Ovary (tissue), 9 donors: ENCODE measurements around the gene DNAJC15. TPM values are rescaled to one million over a fixed set of nuclear protein-coding genes. Genes with fewer than 3 reads are reported as not detected.

Experiments used
- DNase-seq, 5 donors: peaks; one replicate each; pipeline ENCODE4 v3.0.0-alpha.2; 2019 to 2020
- H3K27ac ChIP-seq, 2 donors: fragments of 200-600 bp; one replicate each; pipeline versions ENCODE4 v1.5.1 to v1.8.0; 2019 to 2022
- H3K27me3 ChIP-seq: fragments of 200-600 bp; one replicate; pipeline ENCODE4 v1.8.0; 2022
- H3K36me3 ChIP-seq: fragments of 200-600 bp; sonication (generic); one replicate; pipeline ENCODE4 v1.5.1; 2019
- H3K4me1 ChIP-seq: one replicate; pipeline ENCODE4 v1.8.1; 2013; ENCODE audit warnings: mild to moderate bottlenecking, moderate library complexity; ENCODE audit not compliant: insufficient read depth
- H3K4me3 ChIP-seq: fragments of 200-600 bp; sonication (generic); one replicate; pipeline ENCODE4 v1.5.1; 2017
- H3K9me3 ChIP-seq, 2 donors: fragments of 200-600 bp in 1 of 2; sonication (generic) in 1 of 2; one replicate each; pipeline versions ENCODE4 v1.5.1 to v1.8.1; 2013 to 2019; ENCODE audit warnings: mild to moderate bottlenecking in 1 of 2, moderate library complexity in 1 of 2
- CTCF ChIP-seq, 3 donors: fragments of 450-650 bp in 2 of 3; fragments of 200-600 bp in 1 of 3; IDR thresholded peaks; one replicate each; pipeline versions ENCODE4 v1.5.1 to v1.8.0; 2016 to 2022; ENCODE audit warnings: antibody characterized with exemption in 3 of 3, mild to moderate bottlenecking in 1 of 3
- EP300 ChIP-seq: sonication (generic); formaldehyde crosslinking; IDR thresholded peaks from one replicate; pipeline ENCODE4 v1.6.1; 2017; ENCODE audit warnings: antibody characterized with exemption
- POLR2A ChIP-seq: fragments of 450-650 bp; IDR thresholded peaks from one replicate; pipeline ENCODE4 v1.6.1; 2017; ENCODE audit warnings: antibody characterized with exemption, mild to moderate bottlenecking, moderate library complexity
- WGBS, 3 donors: extraction: QIAGEN DNeasy Blood & Tissue Kit in 1 of 3; methylation state at CpG; one replicate each; pipeline versions ENCODE4 v1.1.5 to v1.1.7; 2013 to 2017; 5-methylcytosine and 5-hydroxymethylcytosine counted together
- intact Hi-C, 4 donors: fragments of 100-400 bp; cut with DNase I; formaldehyde crosslinking; loops; one replicate each; pipeline versions ENCODE4 v1.11.0 to v1.15.1; 2022 to 2023
- polyA plus RNA-seq, 2 donors: library from polyadenylated mRNA; stranded (reverse); fragments of 200-250 nt in 1 of 2; fragments of 350-450 nt in 1 of 2; fragmentation: Illumina TruSeq in 1 of 2; extraction: RNeasy Lipid Tissue Mini Kit (QIAGEN cat#74804) in 1 of 2; gene quantifications; one replicate each; pipeline ENCODE4 v1.2.3, GENCODE V29; 2013 to 2014
- total RNA-seq, 7 donors: library from RNA; depleted of rRNA in 2 of 7; stranded (reverse); fragments of >200 nt in 2 of 7; fragmentation: NEBNext Ultra II Directional in 3 of 7; extraction: Animal tissue kit (Norgen Biotek cat#: 25700) in 3 of 7; gene quantifications; one replicate each; pipeline versions ENCODE4 v1.1.0 to v1.2.4, GENCODE V29; 2016 to 2023
- donor health status: DM: no; HTN: no; CAD: no; lungs with moderate emphysema.
- donor health status: DM: no; HTN: no; CAD: no.
- donor health status: Bipolar disorder and iron deficiency.
- donor health status: DM: yes; HTN: yes; CAD: no.
- donor health status: DM: no; HTN: no; CAD: no.
- donor health status: DM: yes; HTN: yes; CAD: no.

The DNAJC15 gene
- total and polyA plus RNA-seq, 9 donors, result 0.23 to 6.2 (median 2.9) TPM

GRCh38 chr13:43000676-43001075 lies 22.7 kb upstream of the DNAJC15 start:
- Histone ChIP-seq H3K9me3 (no peaks in the 10 kb centered on the region), H3K27ac (no peak overlapping the region), H3K4me3 (no peak overlapping the region), H3K27me3 (no peaks in the 10 kb centered on the region), H3K4me1 (no peaks in the 10 kb centered on the region), H3K36me3 (no peaks in the 10 kb centered on the region)
- TF ChIP-seq EP300 (no peak), POLR2A (no peak), CTCF (IDR thresholded peaks at IDR 0.05) (no peak)
- WGBS, 3 donors, result 69 to 81% (median 70%) methylated on average over 4 of the region's 4 CpGs
- intact Hi-C loops, result no loop called here
- DNase-seq, result no peak

DNA sequence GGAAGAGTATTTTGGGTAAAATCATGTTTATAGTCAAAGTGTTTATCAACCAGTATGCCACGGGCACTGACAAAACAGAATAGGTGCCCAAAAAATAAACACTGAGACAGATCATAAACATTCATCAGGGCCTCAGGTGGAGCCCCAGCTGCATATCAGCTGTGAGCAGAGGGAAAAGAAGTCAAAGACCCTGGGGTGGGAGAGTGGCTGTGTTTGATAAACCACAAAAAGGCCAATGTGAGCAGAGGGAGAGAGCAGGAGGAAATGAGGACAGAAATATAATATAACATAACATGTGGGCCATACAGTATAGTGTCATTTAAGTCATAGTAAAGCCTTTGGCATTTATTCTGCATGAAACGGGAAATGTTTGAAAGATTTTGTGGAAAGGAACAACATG lies 21.4 kb upstream of the DNAJC15 start:
- Histone ChIP-seq H3K4me1 (no peaks in the 10 kb centered on the region), H3K36me3 (no peaks in the 10 kb centered on the region), H3K27ac (no peak overlapping the region), H3K9me3 (no peaks in the 10 kb centered on the region), H3K4me3 (no peak overlapping the region), H3K27me3 (no peaks in the 10 kb centered on the region)
- TF ChIP-seq CTCF (IDR thresholded peaks at IDR 0.05) (no peak), EP300 (no peak), POLR2A (no peak)
- intact Hi-C loops, result no loop called here
- WGBS, 3 donors, result 88 to 99% (median 90%) methylated on average over 2 of the region's 2 CpGs
- no peak for DNase-seq

GRCh38 chr13:43003010-43003409 lies 20.4 kb upstream of the DNAJC15 start:
- no peak for TF ChIP-seq CTCF (IDR thresholded peaks at IDR 0.05)
- TF ChIP-seq POLR2A, result no peak
- TF ChIP-seq EP300, result no peak
- Histone ChIP-seq H3K27me3 (no peaks in the 10 kb centered on the region), H3K9me3 (no peaks in the 10 kb centered on the region), H3K27ac (no peak overlapping the region), H3K4me3 (no peak overlapping the region), H3K36me3 (no peaks in the 10 kb centered on the region), H3K4me1 (no peaks in the 10 kb centered on the region)
- intact Hi-C loops, result no loop called here
- no peak for DNase-seq
- 63 to 95% (median 91%) methylated on average over 2 of the region's 2 CpGs for WGBS, 3 donors

GRCh38 chr13:43003729-43004128 lies 19.7 kb upstream of the DNAJC15 start:
- Histone ChIP-seq H3K9me3 (no peaks in the 10 kb centered on the region), H3K4me1 (no peaks in the 10 kb centered on the region), H3K36me3 (no peaks in the 10 kb centered on the region), H3K4me3 (no peak overlapping the region), H3K27me3 (no peaks in the 10 kb centered on the region), H3K27ac (no peak overlapping the region)
- TF ChIP-seq EP300 (no peak), CTCF (IDR thresholded peaks at IDR 0.05) (no peak), POLR2A (no peak)
- no peak for DNase-seq
- WGBS, 3 donors, result 95 to 96% (median 96%) methylated on average over 6 of the region's 6 CpGs
- intact Hi-C loops, result no loop called here
